ENCODE results near the gene MCOLN2.

The MCOLN2 gene

DNA sequence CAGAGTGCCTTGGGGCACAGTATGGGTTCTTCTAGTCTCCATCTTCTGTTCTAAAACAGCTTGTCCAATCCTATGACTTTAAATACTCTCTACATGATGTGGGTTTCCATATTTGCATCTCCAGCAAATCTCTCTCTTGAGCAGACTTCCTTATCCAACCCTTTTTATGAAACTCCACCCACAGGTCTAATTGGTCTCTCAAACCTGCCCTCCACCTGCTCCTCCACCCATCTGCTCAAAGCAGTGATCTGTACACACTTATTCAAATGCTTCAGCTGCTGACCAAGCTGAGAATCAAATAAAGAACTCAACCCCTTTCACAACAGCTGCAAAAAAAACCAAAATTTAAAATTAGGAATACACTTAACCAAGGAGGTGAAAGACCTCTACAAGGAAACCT is 11.5 kb downstream of the MCOLN2 start:
- no peak for DNase-seq (ENCODE audit: low read depth in 2 of 2)

DNA sequence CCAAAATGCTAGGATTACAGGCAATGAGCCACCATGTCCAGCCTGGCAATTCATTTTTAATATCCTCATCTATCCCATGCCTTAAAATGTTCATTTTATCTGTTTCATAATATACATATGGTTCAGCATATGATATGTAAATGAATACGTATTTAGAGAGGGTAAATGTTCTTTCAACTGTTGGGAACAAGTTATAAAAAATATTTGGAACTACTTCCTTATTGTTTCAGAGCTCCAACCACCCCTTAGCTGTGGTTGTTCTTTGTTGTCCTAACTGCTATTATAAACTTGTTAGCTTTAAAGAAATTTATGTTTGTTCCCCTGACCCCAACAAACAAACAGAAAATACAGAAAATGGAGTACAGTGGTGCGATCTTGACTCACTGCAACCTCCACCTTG is 14.5 kb downstream of the MCOLN2 start:
- DNase-seq (ENCODE audit: low read depth in 2 of 2), result no peak

DNA sequence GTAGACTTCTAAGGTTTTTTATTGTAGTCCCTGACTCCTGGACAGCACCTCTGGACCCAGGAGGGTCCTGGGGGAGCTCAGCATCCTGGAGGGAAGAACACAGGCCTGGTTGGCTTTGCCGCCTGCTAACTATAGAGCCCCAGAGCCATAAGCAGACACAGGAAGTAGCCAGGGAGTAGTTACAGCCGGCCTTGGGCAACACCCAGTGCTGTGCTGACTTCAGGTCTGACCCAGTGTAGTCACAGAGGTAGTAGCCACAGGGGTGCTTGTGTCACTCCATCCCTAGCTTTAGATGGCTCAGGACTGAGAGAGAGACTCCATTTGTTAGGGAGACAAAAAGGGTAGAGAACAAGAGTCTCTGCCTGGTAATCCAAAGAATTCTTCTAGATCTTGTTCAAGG is 21.9 kb downstream of the MCOLN2 start:
- no peak for DNase-seq (ENCODE audit: low read depth in 2 of 2)

DNA sequence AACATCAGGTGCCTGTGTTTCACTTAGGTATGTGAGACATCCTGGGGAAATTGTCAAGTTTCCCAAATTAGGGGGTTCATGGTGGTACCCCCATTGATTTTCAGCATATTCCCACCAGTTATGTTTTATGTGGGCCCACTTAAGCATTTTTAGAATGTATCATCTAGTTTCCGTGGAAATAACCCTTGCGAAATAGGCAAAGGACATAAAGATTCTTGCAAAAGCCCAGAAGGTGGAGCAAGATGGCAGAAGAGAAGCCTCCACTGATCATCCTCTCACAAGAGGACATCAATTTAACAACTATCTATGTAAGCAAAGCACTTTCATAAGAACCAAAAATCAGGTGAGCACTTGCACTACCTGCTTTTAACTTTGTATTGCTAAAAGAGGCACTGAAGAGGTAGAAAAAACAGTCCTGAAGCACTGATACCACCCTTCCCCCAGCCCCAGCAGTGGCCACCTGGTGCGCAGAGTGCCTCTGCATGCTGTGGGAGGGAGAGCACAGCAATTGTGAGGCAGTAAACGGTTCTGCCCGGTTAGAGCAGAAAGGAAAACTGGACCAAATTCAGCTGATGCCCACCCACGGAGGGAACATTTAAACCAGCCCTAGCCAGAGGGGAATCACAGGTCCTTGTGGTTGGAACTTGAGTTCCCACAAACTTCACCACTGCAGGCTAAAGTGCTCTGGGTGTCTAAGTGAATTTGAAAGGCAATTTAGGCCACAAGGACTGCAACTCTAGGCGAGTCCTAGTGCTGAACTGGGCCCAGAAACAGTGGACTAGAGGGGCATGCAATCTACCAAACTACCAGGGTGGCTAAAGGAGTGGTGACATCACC is 23.2 kb downstream of the MCOLN2 start:
- no peak for DNase-seq (ENCODE audit: low read depth in 2 of 2)

DNA sequence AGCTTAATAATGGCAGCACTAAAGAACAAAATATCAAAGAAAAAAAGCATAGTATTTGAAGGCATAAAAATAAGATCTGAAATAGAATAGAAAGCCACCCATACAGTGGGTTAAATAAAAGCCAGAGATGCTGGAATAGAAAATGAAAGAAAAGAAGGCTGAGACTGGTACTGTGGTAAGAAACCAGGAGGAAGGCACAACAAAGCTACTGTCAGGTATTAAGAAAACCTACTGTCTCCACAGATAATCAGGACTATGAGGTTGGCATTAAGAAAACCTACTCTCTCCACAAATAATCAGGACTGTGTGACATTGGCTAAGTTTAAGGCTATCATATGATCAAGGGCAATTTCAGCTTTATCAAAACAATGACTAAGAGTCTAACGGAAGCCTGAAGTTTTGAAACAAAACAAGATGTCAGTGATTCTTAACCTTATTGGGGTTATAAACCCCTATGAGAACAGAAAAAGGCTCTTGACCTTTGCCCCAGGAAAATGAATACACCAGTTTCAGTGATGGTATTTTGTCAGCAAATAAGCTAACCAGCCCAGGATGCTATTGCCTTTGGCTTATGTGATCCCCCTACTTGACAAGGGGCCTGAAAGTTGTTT is 24.4 kb downstream of the MCOLN2 start:
- DNase-seq (ENCODE audit: low read depth in 2 of 2), result no peak

DNA sequence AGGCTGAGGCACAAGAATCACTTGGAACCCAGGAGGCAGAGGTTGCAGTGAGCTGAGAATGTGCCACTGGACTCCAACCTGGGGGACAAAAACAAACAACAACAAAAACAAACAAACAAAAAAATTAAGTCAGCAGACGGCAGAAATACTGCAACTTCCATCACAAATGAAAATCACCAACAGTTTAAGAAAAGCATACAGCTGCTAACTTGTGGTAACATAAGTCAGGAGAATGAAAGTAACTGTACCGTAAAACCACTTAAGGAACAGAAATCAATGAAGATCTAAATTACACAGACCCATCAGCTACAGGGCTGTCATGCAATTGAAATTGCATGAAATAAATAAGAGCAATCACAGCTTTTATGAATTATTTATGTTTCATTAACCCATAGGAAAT is 25.0 kb downstream of the MCOLN2 start:
- no peak for DNase-seq (ENCODE audit: low read depth in 2 of 2)

DNA sequence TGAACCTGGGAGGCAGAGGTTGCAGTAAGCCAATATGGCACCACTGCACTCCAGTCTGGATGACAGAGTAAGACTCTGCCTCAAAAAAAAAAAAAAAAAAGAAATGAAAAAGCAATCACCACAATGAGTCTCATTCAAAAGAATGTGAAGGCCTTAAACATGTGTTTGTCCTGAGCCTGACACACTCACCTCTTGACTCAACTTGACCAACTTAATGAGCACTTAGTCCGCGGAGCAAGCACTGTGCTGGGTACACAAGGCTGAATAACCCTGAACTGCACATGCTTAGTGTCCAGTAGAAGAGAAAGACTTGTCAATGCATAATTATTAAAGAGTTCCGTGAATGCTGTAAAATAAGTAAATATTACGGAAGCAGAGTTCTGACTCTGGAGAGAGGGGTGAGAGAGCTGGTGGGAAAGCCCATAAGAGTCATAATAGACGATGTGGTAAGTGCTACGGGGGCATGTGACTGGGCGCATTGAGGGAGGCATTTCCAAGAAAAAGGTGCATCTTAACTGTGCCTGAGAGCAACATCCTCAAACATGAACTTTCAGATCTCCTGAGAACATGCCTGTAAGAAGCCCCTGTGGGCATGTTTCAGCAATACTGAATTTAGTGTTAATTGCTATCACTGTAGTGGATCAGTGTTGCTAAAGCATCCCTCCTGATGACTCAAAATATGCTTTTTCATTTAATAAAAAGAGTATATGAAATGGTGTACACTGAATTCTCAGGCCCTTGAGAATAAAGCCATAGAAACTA is 27.2 kb downstream of the MCOLN2 start:
- no peak for DNase-seq (ENCODE audit: low read depth in 2 of 2)

DNA sequence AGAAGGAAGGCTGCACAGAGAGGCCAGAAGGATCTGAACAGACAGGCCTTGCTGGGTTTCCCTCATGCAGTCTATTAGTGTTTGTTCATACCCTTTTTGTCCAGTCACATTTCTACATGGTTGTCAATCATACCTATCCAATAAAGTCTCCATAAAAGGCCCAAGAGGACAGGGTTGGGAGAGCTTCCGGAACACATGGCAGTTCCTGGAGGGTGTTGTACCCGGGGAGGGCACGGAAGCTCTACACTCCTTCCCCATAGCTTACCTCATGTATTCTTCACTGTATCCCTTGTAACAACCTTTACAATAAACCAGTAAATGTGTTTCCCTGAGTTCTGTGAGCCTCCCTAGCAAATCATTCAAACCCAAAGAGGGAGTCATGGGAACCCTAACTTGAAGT is 28.0 kb downstream of the MCOLN2 start:
- no peak for DNase-seq (ENCODE audit: low read depth in 2 of 2)

DNA sequence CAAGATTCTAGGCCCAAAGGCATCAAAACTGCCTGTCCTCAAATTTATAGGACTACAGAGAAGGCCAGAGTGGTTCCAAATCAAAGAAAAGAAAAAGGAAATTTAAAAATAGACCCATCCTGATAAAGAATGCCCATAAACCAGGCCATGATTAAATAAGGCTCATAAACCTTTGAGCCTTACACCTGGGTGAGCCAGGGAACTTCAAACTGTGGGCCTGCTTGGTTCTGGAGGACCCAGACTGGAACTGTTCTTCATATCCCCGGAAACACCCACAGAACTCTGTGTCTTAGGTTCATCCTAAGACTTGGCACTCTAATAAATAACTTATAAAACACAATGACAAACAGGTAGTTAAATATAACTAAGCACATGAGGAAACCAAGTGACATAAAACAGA is 28.8 kb downstream of the MCOLN2 start:
- no peak for DNase-seq (ENCODE audit: low read depth in 2 of 2)

DNA sequence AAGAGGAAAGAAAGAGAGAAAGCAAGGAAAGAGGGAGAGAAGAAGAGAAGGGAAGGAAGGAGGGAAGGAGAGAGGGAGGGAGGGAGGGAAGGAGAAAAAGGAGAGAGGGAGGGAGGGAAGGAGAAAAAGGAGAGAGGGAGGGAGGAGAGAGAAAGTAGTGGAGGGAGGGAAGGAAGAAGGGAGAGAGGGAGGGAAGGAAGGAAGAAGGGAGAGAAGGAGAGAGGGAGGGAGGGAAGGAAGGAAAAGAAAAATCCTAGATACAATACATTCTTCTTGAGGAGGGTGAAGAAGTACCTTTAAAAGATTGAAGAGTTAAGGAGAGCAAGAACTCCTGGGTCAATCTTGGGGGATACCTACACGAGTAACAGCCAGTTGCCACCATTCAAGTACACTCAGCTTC is 29.2 kb downstream of the MCOLN2 start:
- no peak for DNase-seq (ENCODE audit: low read depth in 2 of 2)

DNA sequence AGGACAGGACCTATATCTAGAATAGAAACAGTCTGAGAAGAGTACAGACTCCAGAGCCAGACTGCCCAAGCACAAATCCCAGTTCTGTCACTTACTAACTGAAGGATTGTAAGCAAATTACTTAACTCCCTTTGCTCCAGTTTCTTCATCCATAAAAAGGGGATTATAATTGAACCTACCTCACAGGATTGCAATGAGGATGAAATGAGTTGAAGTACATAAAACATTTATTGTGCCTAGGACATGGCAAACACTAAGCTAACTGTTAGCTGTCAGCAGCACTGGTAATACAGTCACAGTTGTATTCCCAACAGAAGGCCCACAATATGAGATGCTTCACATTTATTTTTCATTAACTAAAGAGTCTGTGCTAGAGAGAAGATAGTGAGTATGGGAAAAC is 33.9 kb downstream of the MCOLN2 start:
- no peak for DNase-seq (ENCODE audit: low read depth in 2 of 2)

DNA sequence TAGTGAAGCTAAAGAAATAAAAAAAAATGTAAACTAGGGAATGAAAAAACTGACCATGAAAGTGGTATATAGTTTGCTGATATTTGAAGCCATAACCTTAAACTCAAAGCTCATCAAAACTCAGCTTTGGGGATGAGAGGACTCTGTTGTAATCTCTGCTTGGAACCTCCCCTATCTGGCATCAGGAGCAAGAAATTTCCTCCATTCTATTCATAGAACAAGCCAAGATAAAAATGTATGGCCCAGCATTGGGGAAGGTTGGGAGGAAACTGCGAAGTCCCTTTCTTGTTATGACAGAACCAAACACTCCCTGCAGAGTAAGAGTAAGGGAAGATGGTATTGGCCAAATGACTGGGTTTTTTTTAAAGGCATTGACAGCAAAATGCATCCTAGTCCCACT is 35.6 kb downstream of the MCOLN2 start:
- DNase-seq (ENCODE audit: low read depth in 2 of 2), result no peak

DNA sequence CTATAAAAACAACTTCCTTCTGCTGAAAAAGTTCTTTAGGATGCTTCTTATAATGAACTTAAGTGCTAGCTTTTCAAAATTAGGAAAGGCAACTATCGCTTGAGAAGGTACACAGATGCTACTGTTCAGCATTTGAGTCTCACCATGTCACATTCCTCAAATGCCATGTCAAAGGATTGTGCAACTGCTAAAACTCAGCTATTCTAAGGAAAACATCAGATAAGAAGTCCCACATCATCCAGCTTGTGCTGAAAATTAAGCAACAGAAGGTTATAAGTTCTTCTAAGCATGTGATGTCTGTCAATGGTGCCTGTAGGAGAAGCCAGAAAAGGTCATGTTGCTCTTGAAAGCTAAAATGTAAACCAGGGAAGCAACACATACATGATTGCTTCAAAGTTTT is 36.5 kb downstream of the MCOLN2 start:
- DNase-seq (ENCODE audit: low read depth in 2 of 2), result no peak

DNA sequence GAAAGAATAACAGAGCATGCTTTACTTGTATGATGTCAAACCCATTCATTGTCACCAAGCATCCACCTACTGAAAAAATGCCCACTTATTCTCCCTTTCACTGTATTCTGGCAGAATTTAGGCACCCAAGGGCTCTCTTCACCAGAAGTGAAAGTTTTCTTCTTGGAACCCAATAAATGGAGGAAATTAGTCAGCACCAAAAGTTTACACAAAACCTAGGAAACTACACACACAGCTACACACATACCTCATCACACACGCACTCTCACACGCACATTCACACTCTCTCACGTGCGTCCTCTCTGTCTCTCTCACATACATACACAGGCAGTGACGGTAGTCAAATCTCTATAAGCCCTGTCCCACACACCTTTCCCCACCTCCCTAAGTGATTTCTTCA is 37.6 kb downstream of the MCOLN2 start:
- peak in 1 of 2 experiments; percentile 45 for DNase-seq (ENCODE audit: low read depth in 2 of 2)

DNA sequence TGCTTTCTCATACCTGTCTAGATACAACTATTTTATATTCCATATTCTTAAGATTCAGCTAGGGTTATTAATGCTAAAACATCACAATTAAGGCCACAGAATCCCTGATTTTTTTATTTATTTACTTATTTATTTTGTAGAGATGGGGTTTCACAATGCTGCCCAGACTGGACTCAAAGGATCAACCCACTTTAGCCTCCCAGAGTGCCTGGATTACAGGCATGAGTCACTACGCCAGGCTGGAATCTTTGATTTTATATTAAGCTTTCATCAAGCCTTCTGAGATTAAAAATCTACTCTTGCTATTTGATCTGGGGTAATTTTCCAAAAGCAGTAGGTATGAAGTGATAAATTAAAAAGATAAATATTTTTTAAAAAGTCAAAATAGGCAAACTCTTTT is 38.9 kb downstream of the MCOLN2 start:
- DNase-seq (ENCODE audit: low read depth in 2 of 2), result no peak

DNA sequence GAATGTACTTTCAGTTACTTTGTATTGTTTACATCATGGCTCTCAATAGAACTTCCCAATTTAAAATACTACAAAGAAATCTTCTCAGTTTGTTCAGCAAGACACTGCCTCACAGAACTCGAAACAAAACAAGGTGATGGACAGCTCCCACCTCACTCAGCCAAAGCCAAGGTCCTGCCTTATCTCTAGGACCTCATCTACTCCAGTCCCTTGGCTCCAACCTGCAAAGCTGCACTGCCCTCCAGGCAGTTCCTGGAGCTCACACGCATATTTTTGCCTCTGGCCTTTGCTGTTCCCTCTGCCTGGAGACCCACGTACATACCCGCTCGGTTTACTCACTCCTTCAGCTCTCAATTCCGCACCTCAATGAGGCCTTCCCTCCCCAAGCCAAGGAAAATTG is 40.3 kb downstream of the MCOLN2 start:
- DNase-seq (ENCODE audit: low read depth in 2 of 2), result no peak

DNA sequence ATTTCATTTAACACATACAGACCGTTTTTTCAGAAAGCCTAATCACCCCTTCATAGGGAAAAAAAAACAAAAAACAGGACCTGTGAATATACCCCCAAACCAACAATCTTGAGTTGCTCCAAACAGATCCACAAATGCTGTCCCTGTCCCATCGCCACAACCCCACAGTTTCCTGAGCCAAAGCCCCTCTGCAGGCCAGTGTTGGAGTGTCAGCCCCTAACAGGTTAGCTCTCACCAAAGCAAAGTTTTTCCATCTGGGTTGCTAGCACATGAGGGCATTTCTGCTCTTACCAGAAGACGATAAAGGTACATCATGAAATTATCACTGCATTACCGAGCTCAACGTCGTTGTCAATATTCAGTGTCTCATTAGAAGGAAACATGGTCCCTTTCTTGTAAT is 40.8 kb downstream of the MCOLN2 start:
- DNase-seq (ENCODE audit: low read depth in 2 of 2), result no peak

DNA sequence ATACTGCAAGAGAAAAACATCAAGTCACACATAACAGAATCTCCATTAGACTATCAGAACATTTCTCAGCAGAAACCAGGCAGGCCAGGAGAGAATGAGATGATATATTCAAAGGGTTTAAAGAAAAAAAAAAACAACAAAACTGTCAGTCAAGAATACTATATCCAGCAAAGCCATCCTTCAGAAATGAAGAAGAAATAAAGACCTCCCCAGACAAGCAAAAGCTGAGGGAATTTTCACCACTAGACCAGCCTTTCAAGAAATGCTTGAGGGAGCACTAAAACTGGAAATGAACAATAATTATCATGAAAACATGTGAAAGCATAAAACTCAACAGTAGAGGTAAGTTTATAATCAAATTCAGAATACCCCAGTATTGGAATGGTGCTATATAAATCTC is 47.2 kb downstream of the MCOLN2 start:
- DNase-seq (ENCODE audit: low read depth in 2 of 2), result no peak

DNA sequence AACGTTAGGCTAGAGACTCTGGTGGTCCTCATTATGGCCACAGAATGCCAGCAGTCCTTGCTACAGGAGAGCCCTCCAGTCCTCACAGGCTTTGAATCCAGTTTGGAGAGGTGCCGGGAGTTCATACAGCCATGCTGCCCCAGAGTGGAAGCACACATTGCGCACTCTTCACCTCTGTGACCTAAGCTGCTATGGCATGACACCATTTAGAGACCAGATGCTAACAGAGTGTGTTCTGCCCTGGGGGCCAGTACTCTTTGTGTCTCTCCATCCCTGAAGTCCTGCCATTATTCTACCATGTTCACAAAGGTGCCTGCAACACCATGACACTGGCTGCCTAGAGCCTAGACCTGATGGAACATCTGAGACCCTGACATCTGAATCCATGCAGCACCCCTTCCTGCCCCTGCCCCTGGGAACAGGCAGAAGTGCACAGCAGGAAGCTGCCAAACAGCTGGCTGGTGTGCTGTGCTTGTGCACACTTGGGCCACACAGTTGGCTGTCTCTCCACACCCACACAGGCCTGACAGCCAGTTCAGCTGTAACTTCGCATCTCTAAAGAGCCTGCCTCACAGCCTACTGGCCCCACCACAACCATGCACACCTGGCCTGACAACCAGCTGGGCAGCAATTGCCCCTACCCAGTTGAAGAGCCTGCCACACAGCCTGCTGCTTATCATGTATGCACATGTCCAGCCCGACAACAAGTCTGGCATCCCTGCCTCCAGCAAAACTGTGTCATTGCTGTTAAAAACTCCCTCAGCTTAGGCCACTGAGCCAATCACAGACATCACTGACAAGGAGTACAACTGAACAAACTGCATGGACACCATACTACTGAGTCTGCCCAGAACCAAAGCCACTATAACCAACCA is 49.1 kb downstream of the MCOLN2 start:
- no peak for DNase-seq (ENCODE audit: low read depth in 2 of 2)

DNA sequence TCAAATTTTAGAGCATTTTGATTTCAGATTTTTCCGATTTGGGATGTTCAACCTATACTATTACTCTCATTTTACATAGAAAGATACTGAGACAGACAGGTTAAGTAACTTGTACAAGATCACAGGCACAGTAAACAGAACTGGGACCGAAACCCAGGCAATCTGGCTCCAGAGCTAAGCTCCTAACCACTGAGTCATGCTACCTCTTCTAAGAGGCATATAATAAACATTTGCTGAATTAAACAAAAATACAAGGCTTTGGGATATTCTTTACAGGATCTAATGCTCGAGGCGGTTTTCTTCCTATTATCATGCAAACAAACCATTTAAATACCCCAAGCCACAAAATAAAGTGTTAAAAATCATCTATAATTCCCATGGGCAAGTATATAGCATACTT is 50.3 kb downstream of the MCOLN2 start:
- DNase-seq (ENCODE audit: low read depth in 2 of 2), result no peak

DNA sequence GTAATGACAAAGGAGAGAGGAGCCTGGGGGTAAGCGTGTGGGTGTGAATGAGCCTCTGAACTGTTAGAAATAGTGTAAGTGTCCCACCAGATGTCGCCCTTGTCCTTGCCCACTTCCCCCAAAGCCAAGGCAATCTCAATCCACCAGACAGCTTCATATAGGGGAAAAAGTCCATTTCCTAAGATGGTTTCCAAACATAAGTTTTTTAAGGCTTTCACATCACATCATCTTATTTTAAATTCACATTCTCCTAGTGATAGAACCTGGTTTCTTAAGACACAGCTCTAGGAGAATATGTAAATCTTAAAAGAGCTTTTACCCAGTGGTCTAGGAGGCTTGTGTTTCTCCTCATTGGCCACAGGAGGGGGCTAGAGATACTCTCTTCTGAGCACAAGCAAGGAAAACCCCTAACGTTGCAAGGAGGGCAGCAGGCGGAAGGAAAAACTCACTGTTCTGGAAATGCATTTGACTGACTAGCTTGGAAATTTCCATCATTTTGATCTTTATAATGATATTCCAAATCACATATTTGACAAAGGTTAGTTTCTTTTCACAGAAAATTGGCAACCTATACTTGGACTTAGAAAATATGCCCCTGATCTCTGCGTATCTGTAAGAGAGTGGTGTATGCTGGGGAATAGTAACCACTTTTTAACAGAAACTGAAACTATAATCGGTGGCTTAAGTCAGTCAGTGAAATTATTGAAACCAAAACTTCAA is 52.0 kb downstream of the MCOLN2 start:
- DNase-seq (ENCODE audit: low read depth in 2 of 2), result peak in 1 of 2 experiments; percentile 39

All from stimulated activated CD4-positive, alpha-beta T cell treated with anti-CD3 and anti-CD28 coated beads, Interleukin-12 subunit alpha, Interleukin-12 subunit beta, amount 100 ng/mL, for 24 hours (primary cell).